GM12878 (cell line): Measurements from ENCODE around the gene PDSS1. TPM values are rescaled to one million over a fixed set of nuclear protein-coding genes. Genes with fewer than 3 reads are reported as not detected.

Experiments used
- ATAC-seq: fragments of 200-7000 bp; cut with Tn5 transposase; 3 replicates; pipeline ENCODE4 v1.9.1; 2020; ENCODE audit warnings: mild to moderate bottlenecking, moderate library complexity
- BruUV-seq: library from RNA; stranded (reverse); fragments of 400-500 nt; replicated peaks from 2 replicates; lab custom pipeline; 2021; lab: Mats Ljungman, UMichigan
- CTCF ChIA-PET: fragments of 300-600 bp; sonication (Branson Sonifier 250); formaldehyde crosslinking; extraction: SDS; loops from one replicate; lab custom pipeline; 2021; ENCODE audit warnings: inconsistent platforms; lab: Yijun Ruan, JAX
- POLR2A ChIA-PET: fragments of 350-600 bp; formaldehyde crosslinking; extraction: SDS; loops from one replicate; lab custom pipeline; 2021; ENCODE audit warnings: inconsistent platforms; lab: Charles Lee
- RAD21 ChIA-PET: fragments of 300-600 bp; sonication (Branson Sonifier 250); formaldehyde crosslinking; loops from one replicate; lab custom pipeline; 2023; ENCODE audit warnings: antibody characterized with exemption; ENCODE audit not compliant: unreplicated experiment; lab: Charles Lee
- SMC1A ChIA-PET: fragments of 300-600 bp; sonication (Branson Sonifier 250); formaldehyde crosslinking; loops from one replicate; lab custom pipeline; 2023; ENCODE audit not compliant: unreplicated experiment, uncharacterized antibody; lab: Charles Lee
- DNase-seq: peaks from one replicate; pipeline ENCODE4 v3.0.0-alpha.2; 2011; ENCODE audit warnings: low read depth, low spot score
- FAIRE-seq: peaks from 3 replicates; lab custom pipeline; 2011; peaks lifted over from hg19 to GRCh38; lab: Jason Lieb, UNC
- H2AFZ ChIP-seq: 2 replicates; pipeline ENCODE4 v1.6.0; 2011; ENCODE audit warnings: low read depth, low read length, control low read depth; ENCODE audit not compliant: control insufficient read depth
- H3K27ac ChIP-seq: 2 replicates; pipeline ENCODE4 v1.5.1; 2011; ENCODE audit warnings: control low read depth; ENCODE audit not compliant: control insufficient read depth, insufficient read depth
- H3K27me3 ChIP-seq, 2 experiments: replicated peaks in 1 of 2; 2 replicates each; pipeline versions ENCODE4 v1.6.0 to v1.6.1; 2011; ENCODE audit warnings: low read length in 1 of 2; ENCODE audit not compliant: control insufficient read depth in 2 of 2, insufficient read depth in 2 of 2
- H3K36me3 ChIP-seq, 2 experiments: 2 replicates each; pipeline ENCODE4 v1.5.1; 2011; ENCODE audit warnings: low read length in 1 of 2; ENCODE audit not compliant: control insufficient read depth in 2 of 2, insufficient read depth in 2 of 2
- H3K4me1 ChIP-seq: 2 replicates; pipeline ENCODE4 v1.6.1; 2011; ENCODE audit warnings: mild to moderate bottlenecking, low read length, moderate library complexity, mixed read lengths; ENCODE audit not compliant: control insufficient read depth, insufficient read depth
- H3K4me2 ChIP-seq: 2 replicates; pipeline ENCODE4 v1.6.0; 2011; ENCODE audit warnings: control low read depth; ENCODE audit not compliant: control insufficient read depth, insufficient read depth
- H3K4me3 ChIP-seq: fragments of 200-600 bp; sonication (generic); 2 replicates; pipeline ENCODE4 v1.5.1; 2016
- H3K79me2 ChIP-seq: 2 replicates; pipeline ENCODE4 v1.6.0; 2011; ENCODE audit warnings: low read length; ENCODE audit not compliant: control insufficient read depth, insufficient read depth
- H3K9ac ChIP-seq: 2 replicates; pipeline ENCODE4 v1.8.0; 2011; ENCODE audit warnings: low read length, control low read depth, mixed read lengths; ENCODE audit not compliant: control insufficient read depth, insufficient read depth
- H3K9me3 ChIP-seq: replicated peaks from 3 replicates; pipeline ENCODE4 v1.5.1; 2011; ENCODE audit warnings: mild to moderate bottlenecking, low read length; ENCODE audit not compliant: control insufficient read depth, insufficient read depth
- H4K20me1 ChIP-seq: 2 replicates; pipeline ENCODE4 v1.6.0; 2011; ENCODE audit not compliant: control insufficient read depth, insufficient read depth
- BCL3 ChIP-seq: IDR thresholded peaks from 2 replicates; pipeline ENCODE4 v1.6.1; 2011; ENCODE audit warnings: borderline replicate concordance, low read depth, mild to moderate bottlenecking, moderate library complexity, low read length; ENCODE audit not compliant: insufficient read depth, poor library complexity, severe bottlenecking
- BMI1 ChIP-seq: fragments of 450-650 bp; IDR thresholded peaks from 2 replicates; pipeline ENCODE4 v1.6.1; 2016; ENCODE audit warnings: mild to moderate bottlenecking, moderate library complexity, borderline replicate concordance
- E2F4 ChIP-seq: IDR thresholded peaks from 2 replicates; pipeline ENCODE4 v1.6.1; 2012; ENCODE audit warnings: low read depth, low read length, improper control_type of control experiment
- HCFC1 ChIP-seq: fragments of 150-350 bp; IDR thresholded peaks from 2 replicates; pipeline ENCODE4 v1.6.1; 2014; ENCODE audit warnings: low read length
- HDGF ChIP-seq: fragments of 450-650 bp; IDR thresholded peaks from 2 replicates; pipeline ENCODE4 v1.6.1; 2016; ENCODE audit warnings: antibody characterized with exemption
- IRF3 ChIP-seq: fragments of 450-650 bp; IDR thresholded peaks from 2 replicates; pipeline ENCODE4 v1.6.1; 2014; ENCODE audit warnings: mild to moderate bottlenecking
- MXI1 ChIP-seq: fragments of 150-350 bp; IDR thresholded peaks from 2 replicates; pipeline ENCODE4 v1.6.1; 2011; ENCODE audit warnings: low read depth, mild to moderate bottlenecking, inconsistent platforms, low read length, improper control_type of control experiment
- NFXL1 ChIP-seq: fragments of 450-650 bp; IDR thresholded peaks from 2 replicates; pipeline ENCODE4 v1.6.1; 2017; ENCODE audit warnings: antibody characterized with exemption, mild to moderate bottlenecking, borderline replicate concordance
- PML ChIP-seq: IDR thresholded peaks from 2 replicates; pipeline ENCODE4 v1.6.1; 2012; ENCODE audit warnings: low read length, inconsistent platforms
- POLR2AphosphoS2 ChIP-seq: IDR thresholded peaks from 2 replicates; pipeline ENCODE4 v1.6.1; 2011; ENCODE audit warnings: low read depth, mild to moderate bottlenecking, low read length, improper control_type of control experiment, moderate library complexity
- SIN3A ChIP-seq: IDR thresholded peaks from 2 replicates; pipeline ENCODE4 v1.6.1; 2012; ENCODE audit warnings: low read depth, low read length, improper control_type of control experiment
- SMARCA5 ChIP-seq: fragments of 450-650 bp; IDR thresholded peaks from 2 replicates; pipeline ENCODE4 v1.6.1; 2017; ENCODE audit warnings: mild to moderate bottlenecking
- USF1 ChIP-seq: IDR thresholded peaks from 2 replicates; pipeline ENCODE4 v1.6.1; 2011; ENCODE audit warnings: borderline replicate concordance, low read depth, mild to moderate bottlenecking, moderate library complexity, mixed read lengths, low read length; ENCODE audit not compliant: insufficient read depth; ENCODE audit errors: extremely low read length
- ZBTB33 ChIP-seq: fragments of 450-650 bp; IDR thresholded peaks from 2 replicates; pipeline ENCODE4 v1.6.1; 2017; ENCODE audit warnings: mild to moderate bottlenecking
- ZNF274 ChIP-seq: IDR thresholded peaks from one replicate; pipeline ENCODE4 v1.8.0; 2011; ENCODE audit not compliant: insufficient read length, insufficient read depth
- ZZZ3 ChIP-seq: IDR thresholded peaks from 2 replicates; pipeline ENCODE4 v1.6.1; 2011; ENCODE audit warnings: low read depth; ENCODE audit not compliant: control insufficient read depth, insufficient read length
- WGBS: methylation state at CpG from one replicate; pipeline ENCODE4 v1.1.6; 2016; ENCODE audit warnings: low lambda C conversion rate; ENCODE audit not compliant: insufficient replicate concordance, insufficient coverage; ENCODE audit errors: missing lambda C conversion rate; 5-methylcytosine and 5-hydroxymethylcytosine counted together
- in situ Hi-C: fragments of 300-500 bp; cut with MboI; formaldehyde crosslinking; loops from 9 replicates; pipeline ENCODE4 v1.14.3; 2018; ENCODE audit warnings: mixed read lengths
- intact Hi-C: fragments of 100-400 bp; cut with micrococcal nuclease; formaldehyde crosslinking; loops from one replicate; pipeline ENCODE4 v1.14.2; 2022; ENCODE audit not compliant: unreplicated experiment
- polyA plus RNA-seq, 11 experiments: library from polyadenylated mRNA; depleted of rRNA in 4 of 11; unstranded in 6 of 11; stranded (reverse) in 5 of 11; fragments of >200 nt; fragmentation: Nextera tagmentation in 4 of 11; fragmentation: Illumina TruSeq in 1 of 11; extraction: Ambion mirVana in 4 of 11; extraction: Trizol in 1 of 11; gene quantifications; 1 replicate in 1 of 11; 2 replicates in 10 of 11; pipeline versions ENCODE4 v1.2.1 to v1.2.3, GENCODE V29; 2011 to 2016; ENCODE audit warnings: inconsistent platforms in 2 of 11, missing spikeins in 2 of 11, low read depth in 1 of 11
- total RNA-seq, 4 experiments: library from RNA; depleted of rRNA in 3 of 4; stranded (reverse); fragments of >200 nt in 3 of 4; fragmentation: Illumina TruSeq in 1 of 4; extraction: Trizol in 1 of 4; gene quantifications; 2 replicates each; pipeline versions ENCODE4 v1.2.1 to v1.2.3, GENCODE V29; 2013 to 2021
- TF ChIP-seq, protein P1 (sequence below): IDR thresholded peaks from 2 replicates; pipeline ENCODE4 v1.6.1; 2011; ENCODE audit warnings: low read depth, low read length, improper control_type of control experiment, borderline replicate concordance

The PDSS1 gene
- total and polyA plus RNA-seq, 10 of the 15 experiments (the other 5 are each of a cell fraction or from before 2014, with no cell fraction given), result 12.2 to 48.2 (median 35.9) TPM

DNA sequence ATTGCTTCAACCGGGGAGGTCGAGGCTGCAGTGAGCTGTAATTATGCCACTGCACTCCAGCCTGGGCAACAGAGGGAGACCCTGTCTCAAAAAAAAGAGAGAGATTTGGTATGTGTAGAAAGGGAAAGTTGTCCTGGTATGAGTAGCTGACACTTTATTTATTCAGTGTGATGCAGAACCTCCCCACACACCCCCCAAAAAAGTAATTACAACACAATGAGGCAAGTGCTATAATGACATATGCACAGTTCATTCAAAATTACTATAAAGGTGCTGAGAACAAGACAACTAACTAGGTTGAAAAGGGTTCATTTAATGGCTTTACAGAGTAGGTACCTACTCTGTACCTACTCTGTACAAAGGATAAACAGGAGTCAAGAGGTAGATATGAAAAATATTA lies 80.2 kb downstream of the PDSS1 start:
- RAD21 ChIA-PET, result interaction anchor here (1.1 kb wide), 1 partner anchor 52 kb away, joined by 3 read pairs; no protein-coding TSS in a partner anchor
- Histone ChIP-seq H3K27ac (no peak overlapping the region), H3K79me2 (peaks cover 87% of the 10 kb centered on the region), H3K9ac (no peak overlapping the region), H3K36me3 (peaks cover 0 to 4% of the 10 kb centered on the region in 2 experiments; a peak in 3 of 4 replicates), H2AFZ (no peak overlapping the region), H3K4me1 (peaks cover 34% of the 10 kb centered on the region), H4K20me1 (no peaks in the 10 kb centered on the region), H3K9me3 (no peaks in the 10 kb centered on the region; the same call in 2 of the 3 replicates), H3K27me3 (no peaks in the 10 kb centered on the region), H3K4me2 (no peak overlapping the region)
- WGBS, result 95% methylated on average over 2 of the region's 2 CpGs
- CTCF ChIA-PET, result no interaction called here
- no peak for DNase-seq
- intact Hi-C loops (no loop called here), in situ Hi-C loops (no loop called here)
- no TSS peak for BruUV-seq
- POLR2A ChIA-PET, result interaction anchor here (1.0 to 1.6 kb wide), 2 partner anchors 30 to 82 kb away, joined by 4 read pairs; no protein-coding TSS in a partner anchor
- SMC1A ChIA-PET, result interaction anchor here (1.2 kb wide), 1 partner anchor 17 kb away, joined by 3 read pairs; no protein-coding TSS in a partner anchor
- no peak for FAIRE-seq
- ATAC-seq, result no peak
- TF ChIP-seq SIN3A (no peak), USF1 (no peak), POLR2AphosphoS2 (no peak), BMI1 (no peak), HCFC1 (no peak), ZNF274 (no peak), BCL3 (no peak), HDGF (no peak), MXI1 (no peak), ZBTB33 (no peak), ZZZ3 (no peak), NFXL1 (no peak), E2F4 (no peak), IRF3 (no peak), SMARCA5 (no peak), PML (no peak)
- TF ChIP-seq, protein P1, sequence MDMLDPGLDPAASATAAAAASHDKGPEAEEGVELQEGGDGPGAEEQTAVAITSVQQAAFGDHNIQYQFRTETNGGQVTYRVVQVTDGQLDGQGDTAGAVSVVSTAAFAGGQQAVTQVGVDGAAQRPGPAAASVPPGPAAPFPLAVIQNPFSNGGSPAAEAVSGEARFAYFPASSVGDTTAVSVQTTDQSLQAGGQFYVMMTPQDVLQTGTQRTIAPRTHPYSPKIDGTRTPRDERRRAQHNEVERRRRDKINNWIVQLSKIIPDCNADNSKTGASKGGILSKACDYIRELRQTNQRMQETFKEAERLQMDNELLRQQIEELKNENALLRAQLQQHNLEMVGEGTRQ, result no peak
- TF ChIP-seq, all 136 proteins: peak for 0
- H3K4me3 ChIP-seq, result no peak overlapping the region
